Measurements from ENCODE around the gene PPDPF. TPM values are rescaled to one million over a fixed set of nuclear protein-coding genes. Genes with fewer than 3 reads are reported as not detected.
"Not testable (repeated sequence)": the region's sequence is repeated elsewhere in the genome, so short reads cannot be mapped to it uniquely, and the experiment has no call there.

The PPDPF gene
- polyA plus RNA-seq, 2 donors, result 615 to 1,105 TPM

- H3K9me3 ChIP-seq (ENCODE audit: control insufficient read depth in 2 of 2, insufficient read depth in 1 of 2, low read depth in 1 of 2, low read length in 1 of 2), result peaks cover 0 to 3% of the 10 kb centered on the region in 2 donors
- H3K27ac ChIP-seq (ENCODE audit: low read depth in 2 of 2, low read length in 1 of 2), result no peak overlapping the region
- 90 to 92% methylated on average over 44 to 46 of the region's 46 CpGs for WGBS, 2 donors
- peaks cover 0 to 4% of the 10 kb centered on the region in 2 donors for H3K4me1 ChIP-seq (ENCODE audit: control insufficient read depth in 2 of 2, insufficient read depth in 2 of 2, low read length in 1 of 2)
- no peak overlapping the region for H3K4me3 ChIP-seq (ENCODE audit: low read depth in 1 of 2, low read length in 2 of 2)
- no peaks in the 10 kb centered on the region for H3K27me3 ChIP-seq (ENCODE audit: control insufficient read depth in 1 of 2, insufficient read depth in 2 of 2, low read length in 2 of 2)
- H3K36me3 ChIP-seq (ENCODE audit: control insufficient read depth in 2 of 2, insufficient read depth in 2 of 2, low read length in 1 of 2), result peaks cover 4 to 35% of the 10 kb centered on the region in 2 donors
These were observed 46.0 kb downstream of the PPDPF start for GRCh38 chr20:63566395-63567135.

DNA sequence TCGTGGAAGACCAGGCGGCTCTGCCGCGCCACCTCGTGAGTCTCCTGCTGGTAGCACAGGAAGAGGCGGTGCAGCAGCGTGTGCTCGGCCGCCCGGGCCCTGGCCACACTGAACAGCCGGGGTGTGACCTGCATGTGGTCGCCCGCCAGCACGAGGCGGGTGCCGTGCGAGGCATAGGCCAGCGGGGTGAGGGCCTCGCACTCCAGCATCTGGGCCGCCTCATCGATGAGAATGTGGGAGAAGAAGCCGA is 46.5 kb downstream of the PPDPF start:
- WGBS, 2 donors, result 85 to 86% methylated on average over 22 of the region's 22 CpGs
- H3K36me3 ChIP-seq (ENCODE audit: control insufficient read depth in 2 of 2, insufficient read depth in 2 of 2, low read length in 1 of 2), result peaks cover 2 to 34% of the 10 kb centered on the region in 2 donors
- no peak overlapping the region for H3K27ac ChIP-seq (ENCODE audit: low read depth in 2 of 2, low read length in 1 of 2)

DNA sequence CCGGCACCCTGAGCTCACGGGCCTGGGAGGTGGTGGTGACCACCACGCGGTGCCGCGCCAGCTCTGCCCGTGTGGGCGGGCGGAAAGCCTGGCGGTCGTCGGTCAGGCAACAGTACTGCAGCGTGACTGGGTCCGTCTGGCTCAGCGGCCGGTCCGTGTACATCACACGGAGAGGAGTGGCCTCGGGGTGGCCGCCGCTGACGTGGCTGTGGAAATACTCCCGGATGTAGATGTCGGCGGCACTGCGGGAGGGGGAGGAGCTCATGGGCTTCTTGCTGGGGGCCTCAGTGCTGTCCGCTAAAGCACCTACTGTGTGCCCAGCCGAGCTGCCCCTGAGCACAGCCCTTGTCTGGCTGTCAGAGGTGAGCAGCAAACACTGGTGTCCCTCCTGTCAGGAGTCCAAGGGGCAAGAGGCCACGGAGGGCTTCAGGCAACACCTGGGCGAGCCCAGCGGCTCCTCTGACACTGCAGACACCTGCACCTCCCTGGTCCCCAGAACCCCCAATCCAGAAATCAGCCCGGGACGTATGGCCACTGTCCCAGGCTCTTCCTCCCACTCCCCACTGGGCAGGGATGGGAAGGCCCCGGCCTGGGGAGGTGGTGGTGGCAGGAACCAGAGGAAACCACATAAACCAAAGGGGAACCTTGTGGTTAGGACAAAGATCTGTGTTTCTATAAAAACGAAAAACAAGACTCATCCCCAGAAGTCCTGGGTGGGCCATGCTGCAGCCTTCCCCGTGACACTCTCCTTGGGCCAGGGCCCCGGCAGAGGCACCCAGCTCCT is 47.0 kb downstream of the PPDPF start:
- WGBS, 2 donors, result 76 to 81% methylated on average over 36 to 37 of the region's 37 CpGs
- Histone ChIP-seq H3K4me1 (ENCODE audit: control insufficient read depth in 2 of 2, insufficient read depth in 2 of 2, low read length in 1 of 2) (peaks cover 0 to 7% of the 10 kb centered on the region in 2 donors), H3K27ac (ENCODE audit: low read depth in 2 of 2, low read length in 1 of 2) (no peak overlapping the region), H3K27me3 (ENCODE audit: control insufficient read depth in 1 of 2, insufficient read depth in 2 of 2, low read length in 2 of 2) (no peaks in the 10 kb centered on the region), H3K9me3 (ENCODE audit: control insufficient read depth in 2 of 2, insufficient read depth in 1 of 2, low read depth in 1 of 2, low read length in 1 of 2) (peaks cover 0 to 3% of the 10 kb centered on the region in 2 donors), H3K36me3 (ENCODE audit: control insufficient read depth in 2 of 2, insufficient read depth in 2 of 2, low read length in 1 of 2) (peaks cover 0 to 39% of the 10 kb centered on the region in 2 donors), H3K4me3 (ENCODE audit: low read depth in 1 of 2, low read length in 2 of 2) (no peak overlapping the region)

More for the DNA sequence above, 46.5 kb downstream of the PPDPF start:
- no peaks in the 10 kb centered on the region for H3K27me3 ChIP-seq (ENCODE audit: control insufficient read depth in 1 of 2, insufficient read depth in 2 of 2, low read length in 2 of 2)
- no peak overlapping the region for H3K4me3 ChIP-seq (ENCODE audit: low read depth in 1 of 2, low read length in 2 of 2)
- peaks cover 0 to 3% of the 10 kb centered on the region in 2 donors for H3K9me3 ChIP-seq (ENCODE audit: control insufficient read depth in 2 of 2, insufficient read depth in 1 of 2, low read depth in 1 of 2, low read length in 1 of 2)
- H3K4me1 ChIP-seq (ENCODE audit: control insufficient read depth in 2 of 2, insufficient read depth in 2 of 2, low read length in 1 of 2), result peaks cover 0 to 4% of the 10 kb centered on the region in 2 donors

- H3K36me3 ChIP-seq (ENCODE audit: control insufficient read depth in 2 of 2, insufficient read depth in 2 of 2, low read length in 1 of 2), result peaks cover 0 to 37% of the 10 kb centered on the region in 2 donors
- H3K4me3 ChIP-seq (ENCODE audit: low read depth in 1 of 2, low read length in 2 of 2), result no peak overlapping the region
- H3K4me1 ChIP-seq (ENCODE audit: control insufficient read depth in 2 of 2, insufficient read depth in 2 of 2, low read length in 1 of 2), result peaks cover 3 to 15% of the 10 kb centered on the region in 2 donors
- H3K9me3 ChIP-seq (ENCODE audit: control insufficient read depth in 2 of 2, insufficient read depth in 1 of 2, low read depth in 1 of 2, low read length in 1 of 2), result peaks cover 0 to 3% of the 10 kb centered on the region in 2 donors
- no peaks in the 10 kb centered on the region for H3K27me3 ChIP-seq (ENCODE audit: control insufficient read depth in 1 of 2, insufficient read depth in 2 of 2, low read length in 2 of 2)
- 76 to 79% methylated on average over 41 to 43 of the region's 43 CpGs for WGBS, 2 donors
- H3K27ac ChIP-seq (ENCODE audit: low read depth in 2 of 2, low read length in 1 of 2), result no peak overlapping the region
These were observed 47.8 kb downstream of the PPDPF start for GRCh38 chr20:63568170-63568981.

DNA sequence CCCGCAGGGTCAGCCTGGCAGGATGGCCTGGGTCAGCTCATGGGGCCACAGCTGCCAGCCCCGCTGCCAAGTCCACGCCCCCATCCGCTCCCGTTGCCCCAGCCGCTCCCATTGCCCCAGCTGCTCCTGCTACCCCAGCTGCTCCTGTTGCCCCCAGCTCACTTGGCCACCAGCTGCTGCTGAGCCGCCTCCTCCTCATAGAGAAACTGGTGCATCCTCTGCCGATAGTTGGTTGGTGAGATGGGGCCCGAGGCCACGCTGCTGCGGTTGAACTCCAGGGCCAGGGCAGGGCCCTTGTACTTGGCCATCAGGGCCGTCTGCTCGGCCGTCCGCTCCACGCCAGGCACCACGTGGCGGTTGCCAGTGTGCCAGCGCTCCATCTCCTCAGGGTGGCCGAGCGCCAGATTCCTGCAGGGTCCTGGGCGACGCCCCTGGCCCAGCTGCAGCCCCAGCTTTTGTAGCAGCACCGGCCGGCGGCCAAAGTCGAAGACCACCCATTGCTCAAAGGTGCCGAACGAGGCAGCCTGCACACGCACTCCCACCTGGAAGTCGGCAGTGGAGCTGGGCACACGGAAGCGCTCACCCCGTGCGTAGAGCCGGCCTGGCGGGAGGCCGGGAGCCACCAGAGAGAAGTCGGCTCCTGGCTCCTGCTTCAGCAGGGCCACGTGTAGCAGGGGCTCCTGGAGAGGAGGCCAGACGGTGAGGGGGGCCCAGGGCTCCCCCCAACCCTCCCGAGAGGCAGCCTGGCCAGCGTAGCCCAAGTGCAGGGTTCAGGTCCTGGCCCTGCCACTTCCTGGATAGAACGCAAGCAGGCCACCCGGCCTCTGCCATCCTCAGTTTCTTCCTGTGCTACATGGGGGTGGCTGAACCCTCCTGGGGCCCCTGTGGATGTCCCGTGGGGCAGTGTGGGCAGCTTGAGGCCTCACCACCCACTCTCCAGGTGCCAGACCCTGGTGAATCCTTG is 48.7 kb downstream of the PPDPF start:
- H3K9me3 ChIP-seq (ENCODE audit: control insufficient read depth in 2 of 2, insufficient read depth in 1 of 2, low read depth in 1 of 2, low read length in 1 of 2), result peaks cover 0 to 3% of the 10 kb centered on the region in 2 donors
- H3K36me3 ChIP-seq (ENCODE audit: control insufficient read depth in 2 of 2, insufficient read depth in 2 of 2, low read length in 1 of 2), result peaks cover 0 to 29% of the 10 kb centered on the region in 2 donors
- H3K27me3 ChIP-seq (ENCODE audit: control insufficient read depth in 1 of 2, insufficient read depth in 2 of 2, low read length in 2 of 2), result no peaks in the 10 kb centered on the region
- H3K27ac ChIP-seq (ENCODE audit: low read depth in 2 of 2, low read length in 1 of 2), result no peak overlapping the region
- no peak overlapping the region for H3K4me3 ChIP-seq (ENCODE audit: low read depth in 1 of 2, low read length in 2 of 2)
- H3K4me1 ChIP-seq (ENCODE audit: control insufficient read depth in 2 of 2, insufficient read depth in 2 of 2, low read length in 1 of 2), result peaks cover 4 to 18% of the 10 kb centered on the region in 2 donors
- 82 to 86% methylated on average over 43 to 46 of the region's 46 CpGs for WGBS, 2 donors

GRCh38 chr20:63570281-63571086 is 49.9 kb downstream of the PPDPF start:
- Histone ChIP-seq H3K4me3 (ENCODE audit: low read depth in 1 of 2, low read length in 2 of 2) (no peak overlapping the region), H3K4me1 (ENCODE audit: control insufficient read depth in 2 of 2, insufficient read depth in 2 of 2, low read length in 1 of 2) (peaks cover 4 to 18% of the 10 kb centered on the region in 2 donors), H3K27me3 (ENCODE audit: control insufficient read depth in 1 of 2, insufficient read depth in 2 of 2, low read length in 2 of 2) (no peaks in the 10 kb centered on the region), H3K27ac (ENCODE audit: low read depth in 2 of 2, low read length in 1 of 2) (no peak overlapping the region), H3K9me3 (ENCODE audit: control insufficient read depth in 2 of 2, insufficient read depth in 1 of 2, low read depth in 1 of 2, low read length in 1 of 2) (peaks cover 0 to 3% of the 10 kb centered on the region in 2 donors), H3K36me3 (ENCODE audit: control insufficient read depth in 2 of 2, insufficient read depth in 2 of 2, low read length in 1 of 2) (peaks cover 0 to 17% of the 10 kb centered on the region in 2 donors)
- 92 to 93% methylated on average over 28 of the region's 28 CpGs for WGBS, 2 donors

- H3K27me3 ChIP-seq (ENCODE audit: control insufficient read depth in 1 of 2, insufficient read depth in 2 of 2, low read length in 2 of 2); H3K4me3 ChIP-seq (ENCODE audit: low read depth in 1 of 2, low read length in 2 of 2); H3K27ac ChIP-seq (ENCODE audit: low read depth in 2 of 2, low read length in 1 of 2); H3K9me3 ChIP-seq (ENCODE audit: control insufficient read depth in 2 of 2, insufficient read depth in 1 of 2, low read depth in 1 of 2, low read length in 1 of 2): not testable (repeated sequence)
- Histone ChIP-seq H3K4me1 (ENCODE audit: control insufficient read depth in 2 of 2, insufficient read depth in 2 of 2, low read length in 1 of 2) (peaks cover 4 to 18% of the 10 kb centered on the region in 2 donors), H3K36me3 (ENCODE audit: control insufficient read depth in 2 of 2, insufficient read depth in 2 of 2, low read length in 1 of 2) (peaks cover 0 to 12% of the 10 kb centered on the region in 2 donors)
- 39 to 50% methylated on average over 4 to 8 of the region's 11 CpGs for WGBS, 2 donors
These were observed 50.5 kb downstream of the PPDPF start for GRCh38 chr20:63571087-63571478.

Data from esophagus (tissue), 2 donors.